ENCODE results near the gene LRRC49.
A peak's percentile ranks its signal among the peaks of the same experiment; 100 is the strongest.

LRRC49 gene

GRCh38 chr15:71092056-71092600 lies 199.5 kb downstream of the LRRC49 start:
- no peak for DNase-seq (ENCODE audit: low read depth)

- DNase-seq (ENCODE audit: low read depth): peak; percentile 70
Measured at GRCh38 chr15:71093054-71094024, 200.7 kb downstream of the LRRC49 start.

- DNase-seq (ENCODE audit: low read depth): no peak
Measured at GRCh38 chr15:71094137-71094536, 201.5 kb downstream of the LRRC49 start.

- no peak for DNase-seq (ENCODE audit: low read depth)
Measured at GRCh38 chr15:71096676-71097075, 204.1 kb downstream of the LRRC49 start.

- no peak for DNase-seq (ENCODE audit: low read depth)
Measured at GRCh38 chr15:71097890-71098289, 205.3 kb downstream of the LRRC49 start.

GRCh38 chr15:71098920-71099319 lies 206.3 kb downstream of the LRRC49 start:
- no peak for DNase-seq (ENCODE audit: low read depth)
